Cardiac fibroblast (primary cell): ENCODE results near the gene TXNDC2.

Experiments
- DNase-seq, 2 donors: peaks; one replicate each; pipeline versions ENCODE4 v3.0.0 to v3.0.0-alpha.2; 2010; ENCODE audit warnings: low read depth in 2 of 2
- H3K4me3 ChIP-seq, 2 donors: replicated peaks in 1 of 2; 1 replicate in 1 of 2; 2 replicates in 1 of 2; pipeline ENCODE4 v1.5.1; 2011; ENCODE audit warnings: low read depth in 2 of 2, low read length in 2 of 2, mild to moderate bottlenecking in 2 of 2, moderate library complexity in 1 of 2
- CTCF ChIP-seq: IDR thresholded peaks from one replicate; pipeline ENCODE4 v1.5.1; 2011; ENCODE audit warnings: low read depth, mild to moderate bottlenecking, low read length, inconsistent platforms

Gene TXNDC2

DNA sequence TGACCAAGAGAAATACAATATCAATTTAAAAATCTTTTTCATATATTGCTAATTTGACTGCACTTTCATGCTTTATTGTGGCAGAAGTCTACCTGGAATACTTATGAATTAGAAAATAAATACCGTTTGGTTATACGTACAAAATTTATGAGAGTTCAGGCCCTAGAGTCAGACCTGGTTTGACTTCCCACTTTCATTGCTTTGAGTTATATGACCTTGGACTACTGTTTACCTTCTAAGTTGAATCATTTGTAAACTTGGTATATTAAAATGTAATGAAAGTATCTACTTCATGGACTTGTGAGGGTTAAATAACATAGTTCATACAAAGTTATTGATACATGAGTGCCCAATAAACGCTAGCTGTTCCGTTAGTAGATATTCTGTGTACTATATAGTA, 40.0 kb downstream of the TXNDC2 start:
- TF ChIP-seq CTCF: no peak

GRCh38 chr18:9926223-9926894, 40.6 kb downstream of the TXNDC2 start:
- no peak for TF ChIP-seq CTCF
- H3K4me3 ChIP-seq: no peak overlapping the region
- no peak for DNase-seq

More for the DNA sequence above, 40.0 kb downstream of the TXNDC2 start:
- no peak overlapping the region for H3K4me3 ChIP-seq
- no peak for DNase-seq

- no peak for DNase-seq
- TF ChIP-seq CTCF: no peak
- H3K4me3 ChIP-seq: no peak overlapping the region
Observed at GRCh38 chr18:9926977-9927376, 41.2 kb downstream of the TXNDC2 start.

- DNase-seq: no peak
- no peak overlapping the region for H3K4me3 ChIP-seq
- TF ChIP-seq CTCF: no peak
Observed at GRCh38 chr18:9927392-9928063, 41.8 kb downstream of the TXNDC2 start.

DNA sequence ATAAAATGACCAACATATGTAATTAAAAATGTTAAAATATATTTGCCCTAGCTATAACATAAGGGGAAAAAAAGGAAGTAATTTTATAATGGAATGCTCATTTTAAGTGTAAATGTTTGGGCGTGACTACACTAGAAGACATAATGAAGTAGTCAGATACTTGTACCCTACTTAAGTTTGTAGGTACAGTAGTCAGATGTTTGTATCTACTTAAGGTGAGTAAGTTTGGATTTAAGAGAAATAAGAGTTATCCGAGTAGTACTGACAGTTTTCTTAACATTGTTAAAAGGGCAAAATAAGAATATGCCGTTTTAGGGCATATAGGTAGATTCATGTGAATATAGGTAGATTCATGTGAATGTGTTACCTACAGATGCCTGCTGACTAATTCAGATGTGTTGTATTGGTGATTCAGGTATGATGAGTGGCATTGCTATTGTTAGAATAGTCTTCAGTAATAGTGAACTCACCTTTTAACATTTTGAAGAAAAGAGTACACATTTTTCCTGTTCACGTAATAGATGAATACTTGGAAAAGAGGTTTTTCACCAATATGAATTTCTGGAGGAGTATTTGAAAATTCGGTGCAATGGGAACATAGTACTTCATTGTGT, 43.0 kb downstream of the TXNDC2 start:
- DNase-seq: no peak
- no peak for TF ChIP-seq CTCF
- no peak overlapping the region for H3K4me3 ChIP-seq

DNA sequence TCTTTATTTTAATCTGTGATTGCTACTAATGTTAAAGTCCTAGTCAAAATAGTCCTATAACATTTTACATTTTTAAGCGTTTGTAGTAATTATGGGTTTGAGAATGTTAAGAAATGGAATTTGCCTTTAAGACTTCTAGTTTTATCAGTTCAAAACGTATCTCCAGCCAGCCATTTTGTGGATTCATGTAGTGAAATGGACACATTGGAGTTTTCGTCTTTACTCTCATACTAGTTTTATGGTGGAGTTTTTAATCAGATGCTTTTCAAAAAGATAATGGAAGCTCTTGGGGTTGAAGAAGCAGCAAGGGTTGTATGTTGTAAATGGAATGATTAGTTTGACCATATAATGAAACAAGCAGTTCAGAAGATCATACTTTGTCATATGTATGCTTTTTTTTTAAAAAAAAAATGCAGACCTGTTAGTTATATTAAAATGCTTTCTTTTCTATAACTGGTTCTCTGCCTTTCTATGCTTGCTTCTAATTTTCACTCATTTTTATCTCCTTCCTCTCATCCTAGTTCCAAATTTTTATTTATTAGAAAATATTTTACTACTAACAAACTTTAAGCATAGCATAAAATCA, 44.6 kb downstream of the TXNDC2 start:
- DNase-seq: no peak
- no peak for TF ChIP-seq CTCF
- no peak overlapping the region for H3K4me3 ChIP-seq
